GM12874 (cell line): ENCODE results near the gene KCNB1.

Source experiments
- TF ChIP-seq, protein P1 (sequence below): IDR thresholded peaks from 2 replicates; pipeline ENCODE4 v1.5.1; 2011; ENCODE audit warnings: low read depth, mild to moderate bottlenecking, control low read depth, low read length, moderate library complexity; ENCODE audit not compliant: insufficient read depth

KCNB1 gene

DNA sequence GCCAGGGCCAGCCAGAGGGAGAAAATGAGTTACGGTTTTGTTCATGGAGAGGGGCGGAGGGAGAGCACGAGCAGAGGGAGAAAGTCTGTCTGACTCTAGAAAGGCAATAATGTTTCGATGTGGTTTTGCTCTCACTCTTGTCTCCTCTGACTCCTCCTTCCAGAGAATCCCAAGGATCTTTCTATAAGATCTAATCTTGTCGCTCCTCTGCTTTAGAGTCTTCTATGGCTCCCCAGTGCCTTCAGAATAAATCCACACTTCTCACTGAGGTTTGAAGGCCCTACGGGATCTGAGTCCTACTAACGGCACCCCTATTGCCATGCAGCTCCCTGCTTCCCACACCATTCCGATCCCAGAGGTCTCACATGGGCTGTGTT, 66.8 kb downstream of the KCNB1 start:
- TF ChIP-seq, protein P1, sequence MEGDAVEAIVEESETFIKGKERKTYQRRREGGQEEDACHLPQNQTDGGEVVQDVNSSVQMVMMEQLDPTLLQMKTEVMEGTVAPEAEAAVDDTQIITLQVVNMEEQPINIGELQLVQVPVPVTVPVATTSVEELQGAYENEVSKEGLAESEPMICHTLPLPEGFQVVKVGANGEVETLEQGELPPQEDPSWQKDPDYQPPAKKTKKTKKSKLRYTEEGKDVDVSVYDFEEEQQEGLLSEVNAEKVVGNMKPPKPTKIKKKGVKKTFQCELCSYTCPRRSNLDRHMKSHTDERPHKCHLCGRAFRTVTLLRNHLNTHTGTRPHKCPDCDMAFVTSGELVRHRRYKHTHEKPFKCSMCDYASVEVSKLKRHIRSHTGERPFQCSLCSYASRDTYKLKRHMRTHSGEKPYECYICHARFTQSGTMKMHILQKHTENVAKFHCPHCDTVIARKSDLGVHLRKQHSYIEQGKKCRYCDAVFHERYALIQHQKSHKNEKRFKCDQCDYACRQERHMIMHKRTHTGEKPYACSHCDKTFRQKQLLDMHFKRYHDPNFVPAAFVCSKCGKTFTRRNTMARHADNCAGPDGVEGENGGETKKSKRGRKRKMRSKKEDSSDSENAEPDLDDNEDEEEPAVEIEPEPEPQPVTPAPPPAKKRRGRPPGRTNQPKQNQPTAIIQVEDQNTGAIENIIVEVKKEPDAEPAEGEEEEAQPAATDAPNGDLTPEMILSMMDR, result no peak

DNA sequence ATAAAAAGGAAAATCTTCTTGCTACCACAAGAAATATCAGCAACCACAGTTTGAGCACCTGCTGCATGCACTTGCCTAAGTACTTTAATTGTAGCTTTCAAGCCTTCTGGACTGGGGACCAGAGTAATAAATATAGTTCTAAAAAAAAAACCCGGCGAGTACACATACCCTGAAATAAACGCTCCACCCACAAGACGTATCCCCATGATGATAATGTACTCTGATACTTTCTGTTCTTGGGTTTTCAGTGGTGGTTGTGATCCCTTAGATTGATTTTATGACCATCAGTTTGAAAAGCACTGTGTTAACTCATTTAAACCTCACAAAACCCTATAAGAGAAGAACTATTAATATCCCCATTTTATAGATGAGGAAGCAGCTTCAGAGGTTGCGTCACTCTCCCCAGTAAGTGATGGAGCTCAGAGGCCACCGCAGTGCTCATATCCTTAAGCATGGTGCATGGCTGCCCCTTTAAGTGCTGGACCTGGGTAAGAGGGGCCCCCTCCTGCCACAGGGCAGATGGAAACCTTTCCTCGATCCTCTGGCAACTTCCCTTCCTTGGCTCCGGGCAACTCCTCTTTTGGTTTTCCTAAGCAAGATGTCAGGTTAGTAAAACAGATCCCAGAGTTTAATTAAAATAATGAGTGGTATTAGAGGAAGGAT, 67.3 kb downstream of the KCNB1 start:
- TF ChIP-seq, protein P1, result no peak

DNA sequence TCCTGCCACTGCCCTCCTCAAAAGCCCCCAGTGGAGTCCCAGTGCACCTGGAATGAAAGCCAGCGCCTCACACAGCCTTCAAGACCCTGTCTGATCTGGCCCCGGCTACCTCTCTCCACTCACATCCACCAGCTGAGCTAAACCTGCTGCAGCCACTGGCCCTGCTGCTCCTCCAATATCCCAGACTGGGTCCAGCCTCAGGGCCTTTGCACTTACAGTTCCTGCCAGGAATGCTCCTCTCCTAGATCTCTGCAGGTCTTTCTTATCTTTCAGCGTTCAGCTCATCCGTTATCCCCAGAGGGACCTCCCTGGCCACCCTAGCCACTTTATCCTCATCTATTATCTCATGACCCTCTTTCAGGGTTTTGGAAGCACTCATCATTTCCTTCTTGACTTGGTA, 68.8 kb downstream of the KCNB1 start:
- TF ChIP-seq, protein P1, result no peak

DNA sequence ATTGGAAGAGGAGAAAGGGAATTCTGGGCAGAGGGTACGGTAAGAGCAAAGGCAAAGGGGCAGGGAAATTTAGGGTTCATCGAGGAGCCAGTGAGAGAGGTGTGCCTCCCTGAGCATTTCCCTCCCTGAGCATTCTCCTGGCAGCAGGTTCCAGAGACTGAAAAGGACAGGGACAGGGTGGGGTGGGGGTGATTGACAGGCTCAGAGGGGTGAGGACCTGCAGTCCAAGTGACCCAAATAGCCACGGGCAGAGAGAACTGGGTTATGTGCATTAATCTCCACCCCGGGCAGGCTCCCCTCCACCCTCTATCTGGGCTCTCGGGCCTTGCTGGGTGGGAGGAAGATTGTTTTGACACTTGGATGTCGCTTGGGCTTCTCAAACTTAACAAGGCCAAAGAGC, 69.5 kb downstream of the KCNB1 start:
- TF ChIP-seq, protein P1, result no peak

DNA sequence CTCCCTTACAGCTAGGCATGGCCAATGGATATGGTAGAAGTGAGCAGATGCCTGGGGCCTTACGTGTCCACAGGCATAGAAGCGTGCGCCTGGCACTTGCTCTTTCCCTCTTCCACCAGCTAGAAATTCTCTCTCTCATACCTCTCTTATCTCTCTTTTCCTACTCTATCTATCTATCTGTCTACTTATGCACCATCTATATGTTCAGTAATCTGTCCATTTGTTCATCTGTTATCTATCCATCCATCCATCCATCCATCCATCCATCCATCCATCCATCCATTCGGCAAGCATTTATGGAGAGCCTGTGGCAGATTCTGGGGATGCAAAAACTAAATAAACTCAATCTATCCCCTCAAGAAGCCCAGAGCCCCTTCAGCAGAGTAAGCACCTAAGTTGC, 70.2 kb downstream of the KCNB1 start:
- TF ChIP-seq, protein P1, result no peak

DNA sequence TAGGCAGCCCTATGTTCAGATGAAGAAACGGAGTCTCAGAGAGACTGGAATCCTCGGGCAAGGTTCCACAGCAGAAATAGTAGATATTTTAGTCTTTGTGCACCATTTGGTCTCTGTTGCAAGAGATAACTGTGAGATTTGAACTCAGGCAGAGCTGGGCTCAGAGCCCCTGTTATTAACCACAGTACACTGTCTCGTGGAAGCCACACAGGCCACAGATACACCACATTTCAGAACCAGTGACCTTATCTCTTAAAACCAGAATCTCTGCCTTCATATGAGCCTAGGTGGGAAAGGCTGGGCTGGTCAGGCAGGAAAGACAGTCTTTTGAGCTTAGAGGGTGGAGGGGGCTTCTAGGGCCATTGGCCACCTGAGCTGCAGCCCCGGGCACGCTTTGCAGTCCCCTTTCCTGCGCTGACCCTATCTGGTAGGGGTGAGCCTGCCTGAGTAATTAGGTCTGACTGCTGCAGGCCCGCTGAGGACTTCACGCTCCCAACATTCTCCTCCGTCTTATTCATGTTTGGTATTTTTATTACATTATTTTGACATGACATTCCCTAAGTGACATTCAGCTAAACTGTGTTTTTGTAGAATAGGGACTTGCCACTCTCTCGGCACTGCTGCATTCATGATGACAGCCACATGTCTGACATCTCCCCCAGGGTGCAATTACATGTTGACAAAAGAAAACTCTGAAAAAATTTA, 71.1 kb downstream of the KCNB1 start:
- TF ChIP-seq, protein P1, result no peak

DNA sequence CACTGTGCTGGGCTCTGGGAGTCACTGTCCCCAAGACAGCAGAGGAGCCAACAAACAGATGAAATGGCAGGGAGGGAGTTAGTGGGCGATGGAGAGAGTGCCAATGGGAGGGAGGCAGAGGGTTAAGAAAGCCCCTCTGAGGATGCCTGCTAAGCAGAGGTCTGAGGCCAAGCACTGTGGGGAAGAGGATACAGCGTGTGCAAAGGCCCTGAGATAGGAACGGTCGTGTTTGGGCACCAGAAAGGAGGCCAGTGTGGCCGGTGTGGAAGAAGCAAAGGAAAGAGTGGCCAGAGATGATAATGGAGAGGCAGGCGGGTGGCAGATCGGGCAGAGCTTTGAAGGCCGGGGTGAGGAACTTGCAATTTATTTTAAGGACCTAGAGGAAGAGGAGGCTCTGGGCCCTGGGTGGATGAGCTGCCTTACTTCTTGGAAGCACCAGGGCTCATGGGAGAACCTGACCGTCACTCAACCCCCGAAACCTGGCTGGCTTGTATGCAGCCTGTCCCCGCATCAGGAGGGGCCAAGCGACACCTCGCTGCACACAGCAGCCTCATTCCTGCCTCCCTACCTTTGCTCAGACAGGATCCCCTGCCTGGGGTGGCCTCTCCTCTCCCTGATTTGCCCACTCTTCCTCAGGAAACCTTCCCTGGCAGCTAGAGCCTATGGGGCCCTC, 73.0 kb downstream of the KCNB1 start:
- TF ChIP-seq, protein P1, result no peak
